PC-9 (cell line): ENCODE measurements around the gene TNFAIP6.

Experiments used
- EZH2 ChIP-seq: fragments of 200-600 bp; sonication (generic); IDR thresholded peaks from 2 replicates; pipeline ENCODE4 v1.8.0; 2017; ENCODE audit warnings: antibody characterized with exemption, low read depth
- TF ChIP-seq, protein P1 (sequence below): fragments of 200-600 bp; sonication (generic); conservative IDR thresholded peaks from 2 replicates; pipeline ENCODE4 v1.6.1; 2017; ENCODE audit warnings: mixed run types, antibody characterized with exemption, mild to moderate bottlenecking, moderate library complexity

DNA sequence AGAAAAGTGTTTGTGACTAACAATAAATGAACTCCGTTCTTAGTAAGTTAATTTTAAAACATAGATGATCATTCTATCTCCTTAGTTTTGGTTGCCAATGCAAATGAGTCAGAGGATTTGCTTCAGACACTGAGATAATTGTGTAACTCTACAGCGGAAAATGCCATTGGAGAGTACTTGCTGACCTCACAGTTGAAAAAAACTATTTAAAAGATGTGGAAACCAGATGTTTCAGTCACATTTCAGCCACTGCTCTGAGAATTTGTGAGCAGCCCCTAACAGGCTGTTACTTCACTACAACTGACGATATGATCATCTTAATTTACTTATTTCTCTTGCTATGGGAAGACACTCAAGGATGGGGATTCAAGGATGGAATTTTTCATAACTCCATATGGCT lies at the start of gene TNFAIP6:
- TF ChIP-seq EZH2 = no peak
- TF ChIP-seq, protein P1, sequence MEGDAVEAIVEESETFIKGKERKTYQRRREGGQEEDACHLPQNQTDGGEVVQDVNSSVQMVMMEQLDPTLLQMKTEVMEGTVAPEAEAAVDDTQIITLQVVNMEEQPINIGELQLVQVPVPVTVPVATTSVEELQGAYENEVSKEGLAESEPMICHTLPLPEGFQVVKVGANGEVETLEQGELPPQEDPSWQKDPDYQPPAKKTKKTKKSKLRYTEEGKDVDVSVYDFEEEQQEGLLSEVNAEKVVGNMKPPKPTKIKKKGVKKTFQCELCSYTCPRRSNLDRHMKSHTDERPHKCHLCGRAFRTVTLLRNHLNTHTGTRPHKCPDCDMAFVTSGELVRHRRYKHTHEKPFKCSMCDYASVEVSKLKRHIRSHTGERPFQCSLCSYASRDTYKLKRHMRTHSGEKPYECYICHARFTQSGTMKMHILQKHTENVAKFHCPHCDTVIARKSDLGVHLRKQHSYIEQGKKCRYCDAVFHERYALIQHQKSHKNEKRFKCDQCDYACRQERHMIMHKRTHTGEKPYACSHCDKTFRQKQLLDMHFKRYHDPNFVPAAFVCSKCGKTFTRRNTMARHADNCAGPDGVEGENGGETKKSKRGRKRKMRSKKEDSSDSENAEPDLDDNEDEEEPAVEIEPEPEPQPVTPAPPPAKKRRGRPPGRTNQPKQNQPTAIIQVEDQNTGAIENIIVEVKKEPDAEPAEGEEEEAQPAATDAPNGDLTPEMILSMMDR = no peak
